GM12878 (cell line): Measurements from ENCODE around the gene NOTCH3. TPM values are rescaled to one million over a fixed set of nuclear protein-coding genes. Genes with fewer than 3 reads are reported as not detected.

Source experiments
- ATAC-seq: fragments of 200-7000 bp; cut with Tn5 transposase; 3 replicates; pipeline ENCODE4 v1.9.1; 2020; ENCODE audit warnings: mild to moderate bottlenecking, moderate library complexity
- BruUV-seq: library from RNA; stranded (reverse); fragments of 400-500 nt; replicated peaks from 2 replicates; lab custom pipeline; 2021; lab: Mats Ljungman, UMichigan
- CTCF ChIA-PET: fragments of 300-600 bp; sonication (Branson Sonifier 250); formaldehyde crosslinking; extraction: SDS; loops from one replicate; lab custom pipeline; 2021; ENCODE audit warnings: inconsistent platforms; lab: Yijun Ruan, JAX
- POLR2A ChIA-PET: fragments of 350-600 bp; formaldehyde crosslinking; extraction: SDS; loops from one replicate; lab custom pipeline; 2021; ENCODE audit warnings: inconsistent platforms; lab: Charles Lee
- RAD21 ChIA-PET: fragments of 300-600 bp; sonication (Branson Sonifier 250); formaldehyde crosslinking; loops from one replicate; lab custom pipeline; 2023; ENCODE audit warnings: antibody characterized with exemption; ENCODE audit not compliant: unreplicated experiment; lab: Charles Lee
- SMC1A ChIA-PET: fragments of 300-600 bp; sonication (Branson Sonifier 250); formaldehyde crosslinking; loops from one replicate; lab custom pipeline; 2023; ENCODE audit not compliant: unreplicated experiment, uncharacterized antibody; lab: Charles Lee
- DNase-seq: peaks from one replicate; pipeline ENCODE4 v3.0.0-alpha.2; 2011; ENCODE audit warnings: low read depth, low spot score
- FAIRE-seq: peaks from 3 replicates; lab custom pipeline; 2011; peaks lifted over from hg19 to GRCh38; lab: Jason Lieb, UNC
- H2AFZ ChIP-seq: 2 replicates; pipeline ENCODE4 v1.6.0; 2011; ENCODE audit warnings: low read depth, low read length, control low read depth; ENCODE audit not compliant: control insufficient read depth
- H3K27ac ChIP-seq: 2 replicates; pipeline ENCODE4 v1.5.1; 2011; ENCODE audit warnings: control low read depth; ENCODE audit not compliant: control insufficient read depth, insufficient read depth
- H3K27me3 ChIP-seq, 2 experiments: replicated peaks in 1 of 2; 2 replicates each; pipeline versions ENCODE4 v1.6.0 to v1.6.1; 2011; ENCODE audit warnings: low read length in 1 of 2; ENCODE audit not compliant: control insufficient read depth in 2 of 2, insufficient read depth in 2 of 2
- H3K36me3 ChIP-seq, 2 experiments: 2 replicates each; pipeline ENCODE4 v1.5.1; 2011; ENCODE audit warnings: low read length in 1 of 2; ENCODE audit not compliant: control insufficient read depth in 2 of 2, insufficient read depth in 2 of 2
- H3K4me1 ChIP-seq: 2 replicates; pipeline ENCODE4 v1.6.1; 2011; ENCODE audit warnings: mild to moderate bottlenecking, low read length, moderate library complexity, mixed read lengths; ENCODE audit not compliant: control insufficient read depth, insufficient read depth
- H3K4me2 ChIP-seq: 2 replicates; pipeline ENCODE4 v1.6.0; 2011; ENCODE audit warnings: control low read depth; ENCODE audit not compliant: control insufficient read depth, insufficient read depth
- H3K4me3 ChIP-seq: fragments of 200-600 bp; sonication (generic); 2 replicates; pipeline ENCODE4 v1.5.1; 2016
- H3K79me2 ChIP-seq: 2 replicates; pipeline ENCODE4 v1.6.0; 2011; ENCODE audit warnings: low read length; ENCODE audit not compliant: control insufficient read depth, insufficient read depth
- H3K9ac ChIP-seq: 2 replicates; pipeline ENCODE4 v1.8.0; 2011; ENCODE audit warnings: low read length, control low read depth, mixed read lengths; ENCODE audit not compliant: control insufficient read depth, insufficient read depth
- H3K9me3 ChIP-seq: replicated peaks from 3 replicates; pipeline ENCODE4 v1.5.1; 2011; ENCODE audit warnings: mild to moderate bottlenecking, low read length; ENCODE audit not compliant: control insufficient read depth, insufficient read depth
- H4K20me1 ChIP-seq: 2 replicates; pipeline ENCODE4 v1.6.0; 2011; ENCODE audit not compliant: control insufficient read depth, insufficient read depth
- FOXK2 ChIP-seq: fragments of 450-650 bp; IDR thresholded peaks from 2 replicates; pipeline ENCODE4 v1.6.1; 2017; ENCODE audit warnings: mild to moderate bottlenecking, moderate library complexity
- IKZF1 ChIP-seq: fragments of 450-650 bp; conservative IDR thresholded peaks from 2 replicates; pipeline ENCODE4 v1.6.1; 2017; ENCODE audit warnings: antibody characterized with exemption, mild to moderate bottlenecking
- LARP7 ChIP-seq: fragments of 450-650 bp; IDR thresholded peaks from 2 replicates; pipeline ENCODE4 v1.6.1; 2017; ENCODE audit warnings: mild to moderate bottlenecking
- MLLT1 ChIP-seq: fragments of 450-650 bp; IDR thresholded peaks from 2 replicates; pipeline ENCODE4 v1.6.1; 2016; ENCODE audit warnings: mild to moderate bottlenecking
- MYB ChIP-seq: fragments of 150-350 bp; IDR thresholded peaks from 2 replicates; pipeline ENCODE4 v1.6.1; 2014; ENCODE audit warnings: mild to moderate bottlenecking, low read depth, low read length, borderline replicate concordance
- RAD51 ChIP-seq: fragments of 450-650 bp; IDR thresholded peaks from 2 replicates; pipeline ENCODE4 v1.6.1; 2016; ENCODE audit warnings: moderate library complexity, mild to moderate bottlenecking, inconsistent platforms
- REST ChIP-seq: IDR thresholded peaks from 2 replicates; pipeline ENCODE4 v1.6.1; 2012; ENCODE audit warnings: mild to moderate bottlenecking, low read depth, low read length
- SKIL ChIP-seq: fragments of 450-650 bp; IDR thresholded peaks from 2 replicates; pipeline ENCODE4 v1.6.1; 2017; ENCODE audit warnings: mild to moderate bottlenecking, low read depth, inconsistent platforms; ENCODE audit not compliant: poor library complexity, severe bottlenecking
- SP1 ChIP-seq: IDR thresholded peaks from one replicate; pipeline ENCODE4 v1.6.1; 2011; ENCODE audit warnings: low read depth, low read length
- SREBF1 ChIP-seq: IDR thresholded peaks from 2 replicates; pipeline ENCODE4 v1.6.1; 2012; ENCODE audit warnings: mild to moderate bottlenecking, low read length
- SRF ChIP-seq, 2 experiments: IDR thresholded peaks; 2 replicates each; pipeline ENCODE4 v1.6.1; 2011; ENCODE audit warnings: low read depth in 2 of 2, low read length in 2 of 2, mild to moderate bottlenecking in 1 of 2, moderate library complexity in 1 of 2
- WGBS: methylation state at CpG from one replicate; pipeline ENCODE4 v1.1.6; 2016; ENCODE audit warnings: low lambda C conversion rate; ENCODE audit not compliant: insufficient replicate concordance, insufficient coverage; ENCODE audit errors: missing lambda C conversion rate; 5-methylcytosine and 5-hydroxymethylcytosine counted together
- in situ Hi-C: fragments of 300-500 bp; cut with MboI; formaldehyde crosslinking; loops from 9 replicates; pipeline ENCODE4 v1.14.3; 2018; ENCODE audit warnings: mixed read lengths
- intact Hi-C: fragments of 100-400 bp; cut with micrococcal nuclease; formaldehyde crosslinking; loops from one replicate; pipeline ENCODE4 v1.14.2; 2022; ENCODE audit not compliant: unreplicated experiment
- polyA plus RNA-seq, 11 experiments: library from polyadenylated mRNA; depleted of rRNA in 4 of 11; unstranded in 6 of 11; stranded (reverse) in 5 of 11; fragments of >200 nt; fragmentation: Nextera tagmentation in 4 of 11; fragmentation: Illumina TruSeq in 1 of 11; extraction: Ambion mirVana in 4 of 11; extraction: Trizol in 1 of 11; gene quantifications; 1 replicate in 1 of 11; 2 replicates in 10 of 11; pipeline versions ENCODE4 v1.2.1 to v1.2.3, GENCODE V29; 2011 to 2016; ENCODE audit warnings: inconsistent platforms in 2 of 11, missing spikeins in 2 of 11, low read depth in 1 of 11
- total RNA-seq, 4 experiments: library from RNA; depleted of rRNA in 3 of 4; stranded (reverse); fragments of >200 nt in 3 of 4; fragmentation: Illumina TruSeq in 1 of 4; extraction: Trizol in 1 of 4; gene quantifications; 2 replicates each; pipeline versions ENCODE4 v1.2.1 to v1.2.3, GENCODE V29; 2013 to 2021

NOTCH3 gene
- total and polyA plus RNA-seq, 10 of the 15 experiments (the other 5 are each of a cell fraction or from before 2014, with no cell fraction given): 0.01 to 0.42 (median 0.10) TPM; not detected in 5

- Histone ChIP-seq H2AFZ (no peak overlapping the region), H3K4me2 (no peak overlapping the region)
- POLR2A ChIA-PET: interaction anchor here (0.5 kb wide), 1 partner anchor 244 kb away, joined by 5 read pairs; no protein-coding TSS in a partner anchor
- 11% methylated on average over 1 of the region's 1 CpG for WGBS
- RAD21 ChIA-PET: no interaction called here
- SMC1A ChIA-PET: no interaction called here
- CTCF ChIA-PET: interaction anchor here (1.2 to 1.3 kb wide), 2 partner anchors 46 to 55 kb away, joined by 3 to 10 read pairs; no protein-coding TSS in a partner anchor
- no peak for TF ChIP-seq REST
- no peak for TF ChIP-seq MLLT1
- TF ChIP-seq IKZF1: no peak
- TF ChIP-seq SRF (IDR thresholded peaks at IDR 0.05; ENCODE audit: low read depth in 2 of 2, low read length in 2 of 2): no peak
- no peak for TF ChIP-seq MYB
- TF ChIP-seq FOXK2: no peak
- no peak for TF ChIP-seq SREBF1
- TF ChIP-seq SP1: no peak
- TF ChIP-seq LARP7: no peak
- no peak for TF ChIP-seq SKIL
- TF ChIP-seq RAD51: no peak
- TF ChIP-seq, all 136 proteins: peak for 0
- Histone ChIP-seq H3K79me2 (no peaks in the 10 kb centered on the region), H4K20me1 (no peaks in the 10 kb centered on the region), H3K36me3 (no peaks in the 10 kb centered on the region), H3K27me3 (no peaks in the 10 kb centered on the region), H3K4me1 (no peaks in the 10 kb centered on the region), H3K27ac (no peak overlapping the region), H3K9me3 (no peaks in the 10 kb centered on the region), H3K9ac (no peak overlapping the region), H3K4me3 (no peak overlapping the region)
- FAIRE-seq: no peak
- no TSS peak for BruUV-seq
- in situ Hi-C loops: no loop called here
- ATAC-seq: no peak
- no peak for DNase-seq
- intact Hi-C loops: no loop called here
Observed at GRCh38 chr19:15147090-15147489, 53.7 kb downstream of the NOTCH3 start.
